ENCODE measurements around the gene RBL2.
"Not testable (repeated sequence)": the region's sequence is repeated elsewhere in the genome, so short reads cannot be mapped to it uniquely, and the experiment has no call there.

RBL2 gene

DNA sequence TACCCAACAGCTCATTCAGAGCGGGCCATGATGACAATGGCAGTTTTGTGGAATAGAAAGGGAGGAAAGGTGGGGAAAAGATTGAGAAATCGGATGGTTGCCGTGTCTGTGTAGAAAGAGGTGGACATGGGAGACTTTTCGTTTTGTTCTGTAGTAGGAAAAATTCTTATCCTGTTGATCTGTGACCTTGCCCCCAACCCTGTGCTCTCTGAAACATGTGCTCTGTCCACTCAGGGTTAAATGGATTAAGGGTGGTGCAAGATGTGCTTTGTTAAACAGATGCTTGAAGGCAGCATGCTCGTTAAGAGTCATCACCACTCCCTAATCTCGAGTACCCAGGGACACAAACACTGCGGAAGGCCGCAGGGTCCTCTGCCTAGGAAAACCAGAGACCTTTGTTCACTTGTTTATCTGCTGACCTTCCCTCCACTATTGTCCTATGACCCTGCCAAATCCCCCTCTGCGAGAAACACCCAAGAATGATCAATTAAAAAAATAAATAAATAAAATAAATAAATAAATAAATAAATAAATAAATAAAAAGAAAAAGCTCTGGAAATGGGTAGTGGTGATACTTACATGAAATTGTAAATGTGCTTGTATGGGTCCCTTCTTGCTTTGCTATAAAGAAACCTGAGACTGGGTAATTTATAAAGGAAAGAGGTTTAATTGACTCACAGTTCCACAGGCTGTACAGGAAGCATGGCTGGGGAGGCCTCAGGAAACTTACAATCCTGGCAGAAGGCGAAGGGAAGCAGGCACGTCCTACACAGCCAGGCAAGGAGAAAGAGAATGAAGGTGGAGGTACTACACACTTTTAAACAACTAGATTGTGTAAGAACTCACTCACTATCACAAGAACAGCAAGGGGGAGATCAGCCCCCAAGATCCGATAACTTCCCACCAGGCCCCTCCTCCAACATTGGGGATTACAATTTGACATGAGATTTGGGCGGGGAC is 105.8 kb downstream of the RBL2 start:
- DNase-seq, result not testable (repeated sequence)
